ENCODE results near the gene TMEM235. TPM values are rescaled to one million over a fixed set of nuclear protein-coding genes. Genes with fewer than 3 reads are reported as not detected.

TMEM235 gene
- total RNA-seq, 3 donors from 2014 or later = not detected

- intact Hi-C loops (cut with DNase I, micrococcal nuclease) = loop anchor here in 1 of 2 donors (10.0 kb wide), 1 partner anchor 168 kb away; no protein-coding TSS in a partner anchor
- no peaks in the 10 kb centered on the region for H3K36me3 ChIP-seq (ENCODE audit: low read depth)
- DNase-seq (no peak), ATAC-seq (no peak)
- no peaks in the 10 kb centered on the region for H3K9me3 ChIP-seq
- TF ChIP-seq, protein P1, sequence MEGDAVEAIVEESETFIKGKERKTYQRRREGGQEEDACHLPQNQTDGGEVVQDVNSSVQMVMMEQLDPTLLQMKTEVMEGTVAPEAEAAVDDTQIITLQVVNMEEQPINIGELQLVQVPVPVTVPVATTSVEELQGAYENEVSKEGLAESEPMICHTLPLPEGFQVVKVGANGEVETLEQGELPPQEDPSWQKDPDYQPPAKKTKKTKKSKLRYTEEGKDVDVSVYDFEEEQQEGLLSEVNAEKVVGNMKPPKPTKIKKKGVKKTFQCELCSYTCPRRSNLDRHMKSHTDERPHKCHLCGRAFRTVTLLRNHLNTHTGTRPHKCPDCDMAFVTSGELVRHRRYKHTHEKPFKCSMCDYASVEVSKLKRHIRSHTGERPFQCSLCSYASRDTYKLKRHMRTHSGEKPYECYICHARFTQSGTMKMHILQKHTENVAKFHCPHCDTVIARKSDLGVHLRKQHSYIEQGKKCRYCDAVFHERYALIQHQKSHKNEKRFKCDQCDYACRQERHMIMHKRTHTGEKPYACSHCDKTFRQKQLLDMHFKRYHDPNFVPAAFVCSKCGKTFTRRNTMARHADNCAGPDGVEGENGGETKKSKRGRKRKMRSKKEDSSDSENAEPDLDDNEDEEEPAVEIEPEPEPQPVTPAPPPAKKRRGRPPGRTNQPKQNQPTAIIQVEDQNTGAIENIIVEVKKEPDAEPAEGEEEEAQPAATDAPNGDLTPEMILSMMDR (IDR thresholded peaks at IDR 0.05) = no peak
- no peak overlapping the region for H3K4me3 ChIP-seq
- H3K4me1 ChIP-seq (ENCODE audit: low read depth) = peaks cover 7% of the 10 kb centered on the region
Measured at GRCh38 chr17:78256707-78257591, 25.5 kb downstream of the TMEM235 start.

DNA sequence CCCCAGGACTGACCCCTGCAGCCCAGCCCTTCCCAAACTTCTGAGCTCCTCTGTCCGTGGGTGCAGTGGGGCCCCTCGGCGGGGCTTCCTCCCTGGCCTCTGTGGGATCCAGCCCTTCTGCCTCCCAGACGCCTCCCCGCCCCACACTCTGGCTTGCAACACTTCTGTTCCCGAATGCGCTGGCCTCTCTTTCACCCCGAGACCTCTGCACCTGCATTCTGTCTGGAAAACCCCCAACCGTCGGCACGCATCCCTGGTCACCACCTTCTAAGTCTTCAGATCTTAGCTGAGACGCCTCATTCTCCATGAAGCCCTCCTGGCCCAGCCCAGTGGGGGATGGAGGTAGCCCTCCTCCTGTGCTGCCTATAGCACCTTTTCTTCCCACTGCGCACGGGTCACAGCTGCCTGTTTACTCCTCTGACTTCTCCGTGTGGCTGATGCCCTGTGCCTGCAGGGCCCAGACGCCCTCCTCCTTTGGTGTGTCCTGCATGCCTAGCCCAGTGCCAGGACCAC, 26.4 kb downstream of the TMEM235 start:
- no peaks in the 10 kb centered on the region for H3K9me3 ChIP-seq
- peak; percentile 10 for ATAC-seq
- no peak for DNase-seq
- TF ChIP-seq, protein P1 (IDR thresholded peaks at IDR 0.05) = no peak
- no peak overlapping the region for H3K4me3 ChIP-seq
- intact Hi-C loops (cut with DNase I, micrococcal nuclease) = loop anchor here in 1 of 2 donors (10.0 kb wide), 1 partner anchor 167 kb away; no protein-coding TSS in a partner anchor
- H3K4me1 ChIP-seq (ENCODE audit: low read depth) = peaks cover 7% of the 10 kb centered on the region
- no peaks in the 10 kb centered on the region for H3K36me3 ChIP-seq (ENCODE audit: low read depth)

DNA sequence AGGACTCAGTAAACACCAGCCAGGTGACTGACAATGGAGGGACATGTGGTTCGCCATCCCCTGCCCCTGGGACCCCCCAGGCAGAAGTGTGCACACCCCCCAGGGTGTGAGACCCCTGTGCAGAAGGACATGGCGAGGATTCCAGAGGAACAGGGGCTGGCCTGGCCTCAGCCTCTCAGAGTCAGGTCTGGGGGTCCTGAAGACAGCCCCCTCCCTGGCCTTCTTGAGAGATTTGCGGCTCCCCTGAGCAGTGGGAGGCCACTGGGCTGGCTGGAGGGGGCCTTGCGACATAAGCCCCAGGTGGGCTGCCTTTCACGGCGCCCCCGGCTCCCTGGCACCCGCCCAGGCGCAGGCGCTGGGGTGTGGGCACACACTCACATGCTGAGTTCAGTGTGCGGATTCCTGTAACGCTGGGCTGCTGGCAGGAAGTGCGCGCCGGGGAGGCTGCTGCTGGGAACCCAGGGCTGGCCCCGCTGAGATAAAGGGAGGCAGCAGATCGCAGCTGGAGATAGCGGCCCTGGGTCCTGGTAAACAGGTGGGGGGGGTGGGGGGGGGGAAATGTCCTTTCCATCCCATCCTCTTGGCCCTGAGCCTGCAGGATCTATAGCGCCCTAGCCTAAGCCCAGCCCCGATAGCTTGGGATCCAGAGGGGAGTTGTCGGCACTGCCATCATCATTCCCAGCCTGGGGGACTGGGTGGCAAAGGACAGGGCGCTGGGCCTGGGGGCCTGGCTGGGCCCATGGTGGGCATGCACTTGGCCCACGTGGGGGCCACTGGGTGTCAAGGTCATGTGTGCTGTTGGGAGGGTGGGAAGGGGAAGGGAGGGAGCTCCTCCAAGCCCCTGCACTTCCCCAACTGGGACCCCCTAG, 27.1 kb downstream of the TMEM235 start:
- Histone ChIP-seq H3K4me1 (ENCODE audit: low read depth) (peaks cover 4% of the 10 kb centered on the region), H3K9me3 (no peaks in the 10 kb centered on the region), H3K4me3 (no peak overlapping the region), H3K36me3 (ENCODE audit: low read depth) (no peaks in the 10 kb centered on the region)
- ATAC-seq (peak; percentile 52), DNase-seq (peak in 2 of 3 donors; percentile 35 to 87)
- TF ChIP-seq, protein P1 (IDR thresholded peaks at IDR 0.05) = no peak
- intact Hi-C loops (cut with DNase I, micrococcal nuclease) = loop anchor here in 1 of 2 donors (10.0 kb wide), 1 partner anchor 166 kb away; no protein-coding TSS in a partner anchor

DNA sequence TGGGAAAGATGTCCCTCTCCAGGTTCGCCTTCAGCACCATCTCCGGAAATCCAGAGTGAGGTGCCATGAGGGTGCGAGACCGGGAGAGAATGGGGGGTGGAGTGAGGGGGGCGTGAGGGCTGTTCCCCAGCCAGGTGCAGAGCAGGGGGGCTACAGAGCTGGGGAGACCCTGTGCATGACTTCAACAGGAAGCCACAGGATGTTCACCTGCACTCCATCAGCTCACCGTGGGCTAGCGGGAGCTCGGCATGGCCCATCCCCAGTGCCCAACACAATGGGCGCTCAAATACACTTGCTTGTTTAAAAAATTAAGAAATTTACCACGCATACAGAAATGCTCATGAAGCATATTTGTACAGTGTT, 27.7 kb downstream of the TMEM235 start:
- TF ChIP-seq, protein P1 (IDR thresholded peaks at IDR 0.05) = no peak
- no peak for ATAC-seq
- intact Hi-C loops (cut with DNase I, micrococcal nuclease) = loop anchor here in 1 of 2 donors (10.0 kb wide), 1 partner anchor 166 kb away; no protein-coding TSS in a partner anchor
- no peak overlapping the region for H3K4me3 ChIP-seq
- no peak for DNase-seq
- peaks cover 4% of the 10 kb centered on the region for H3K4me1 ChIP-seq (ENCODE audit: low read depth)
- no peaks in the 10 kb centered on the region for H3K9me3 ChIP-seq
- no peaks in the 10 kb centered on the region for H3K36me3 ChIP-seq (ENCODE audit: low read depth)

DNA sequence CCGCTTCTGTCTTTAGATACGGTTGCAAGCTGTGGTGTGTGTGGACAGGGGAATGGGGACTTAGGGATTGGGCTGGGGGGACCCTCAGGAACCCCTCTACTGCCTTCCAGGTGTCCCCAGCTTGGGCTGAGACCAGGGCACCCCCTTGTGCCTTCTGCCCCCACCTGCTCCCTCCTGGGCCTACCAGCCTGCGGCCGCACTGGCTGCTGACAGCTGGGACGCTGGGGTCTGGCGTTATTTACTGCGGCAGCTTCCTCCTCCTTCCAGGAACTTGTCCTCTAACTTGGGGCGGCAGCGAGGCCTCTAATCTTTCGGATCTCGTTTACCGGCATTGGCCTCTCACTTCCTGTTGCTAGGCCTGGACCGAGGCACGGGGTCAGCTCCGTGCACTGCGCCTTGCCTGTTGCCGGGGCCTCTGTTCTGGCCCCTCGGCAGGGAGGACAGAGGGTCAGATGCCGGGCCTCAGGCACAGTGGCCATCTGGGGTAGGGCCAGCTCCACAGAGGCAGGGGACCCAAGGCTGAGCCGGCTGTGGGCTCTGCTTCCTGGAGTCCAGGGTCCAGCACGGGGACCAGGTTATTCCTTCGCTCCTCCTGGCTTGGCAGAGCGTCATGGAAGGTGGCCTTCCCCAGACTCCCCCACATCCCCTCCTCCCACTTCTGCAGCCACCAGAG, 31.8 kb downstream of the TMEM235 start:
- TF ChIP-seq, protein P1 (IDR thresholded peaks at IDR 0.05) = no peak
- ATAC-seq (peak; percentile 53), DNase-seq (peak in 1 of 3 donors; percentile 67)
- no peaks in the 10 kb centered on the region for H3K9me3 ChIP-seq
- H3K36me3 ChIP-seq (ENCODE audit: low read depth) = no peaks in the 10 kb centered on the region
- H3K4me3 ChIP-seq = no peak overlapping the region
- intact Hi-C loops (cut with DNase I, micrococcal nuclease) = no loop called here
- H3K4me1 ChIP-seq (ENCODE audit: low read depth) = peaks cover 4% of the 10 kb centered on the region

Data from mucosa of descending colon (tissue), 3 donors.